HepG2 (cell line): Measurements from ENCODE around the gene MOXD1. TPM values are rescaled to one million over a fixed set of nuclear protein-coding genes. Genes with fewer than 3 reads are reported as not detected.

Experiments used
- ATAC-seq: fragments of 200-7000 bp; cut with Tn5 transposase; 3 replicates; pipeline ENCODE4 v1.9.1; 2020; ENCODE audit warnings: mild to moderate bottlenecking, moderate library complexity
- BruUV-seq: library from RNA; stranded (reverse); fragments of 400-500 nt; replicated peaks from 2 replicates; lab custom pipeline; 2021; lab: Mats Ljungman, UMichigan
- CTCF ChIA-PET: fragments of 300-600 bp; formaldehyde crosslinking; extraction: SDS; loops from one replicate; lab custom pipeline; 2021; ENCODE audit warnings: low total read pairs, inconsistent platforms, low intra/inter-chr PET ratio; lab: Yijun Ruan, JAX
- POLR2A ChIA-PET: fragments of 350-600 bp; sonication (Branson Sonifier 250); formaldehyde crosslinking; loops from one replicate; lab custom pipeline; 2020; ENCODE audit warnings: antibody characterized with exemption, inconsistent platforms; lab: Yijun Ruan, JAX
- DNase-seq: peaks from one replicate; pipeline ENCODE4 v3.0.0-alpha.2; 2015; ENCODE audit warnings: low spot score
- FAIRE-seq: peaks from 3 replicates; lab custom pipeline; 2011; peaks lifted over from hg19 to GRCh38; lab: Jason Lieb, UNC
- H2AFZ ChIP-seq: one replicate; pipeline ENCODE4 v1.6.1; 2011; ENCODE audit warnings: low read length, inconsistent platforms
- H3K27ac ChIP-seq: fragments of 300-600 bp; 3 replicates; pipeline ENCODE4 v1.8.0; 2011; ENCODE audit warnings: mixed run types, mild to moderate bottlenecking, mixed read lengths, low read length, inconsistent platforms; ENCODE audit not compliant: insufficient read depth; ENCODE audit errors: extremely low read length
- H3K27me3 ChIP-seq, 2 experiments: fragments of 200-600 bp in 1 of 2; 2 replicates in 1 of 2; 3 replicates in 1 of 2; pipeline versions ENCODE4 v1.6.0 to v1.8.0; 2011; ENCODE audit warnings: low read length in 2 of 2, mild to moderate bottlenecking in 2 of 2, moderate library complexity in 2 of 2, inconsistent platforms in 1 of 2; ENCODE audit not compliant: insufficient read depth in 2 of 2, control insufficient read depth in 1 of 2
- H3K36me3 ChIP-seq, 2 experiments: fragments of 200-600 bp in 1 of 2; replicated peaks in 1 of 2; 2 replicates in 1 of 2; 3 replicates in 1 of 2; pipeline versions ENCODE4 v1.5.1 to v1.8.0; 2011; ENCODE audit warnings: low read length in 2 of 2, inconsistent platforms in 1 of 2; ENCODE audit not compliant: insufficient read depth in 2 of 2, control insufficient read depth in 1 of 2
- H3K4me1 ChIP-seq: 2 replicates; pipeline ENCODE4 v1.5.1; 2012; ENCODE audit warnings: low read length, inconsistent platforms; ENCODE audit not compliant: insufficient read depth
- H3K4me2 ChIP-seq: 2 replicates; pipeline ENCODE4 v1.6.0; 2011; ENCODE audit warnings: low read depth, low read length, inconsistent platforms
- H3K4me3 ChIP-seq, 3 experiments: fragments of 200-600 bp in 1 of 3; sonication (generic), shearing (Covaris generic) in 1 of 3; replicated peaks in 1 of 3; 2 replicates each; pipeline ENCODE4 v1.5.1; 2011 to 2016; ENCODE audit warnings: low read length in 3 of 3, inconsistent platforms in 2 of 3, low read depth in 2 of 3, mild to moderate bottlenecking in 2 of 3, control low read depth in 1 of 3, mixed read lengths in 1 of 3; ENCODE audit not compliant: insufficient read depth in 1 of 3
- H3K79me2 ChIP-seq: one replicate; pipeline ENCODE4 v1.6.1; 2011; ENCODE audit warnings: low read length, inconsistent platforms; ENCODE audit not compliant: insufficient read depth
- H3K9ac ChIP-seq: 2 replicates; pipeline ENCODE4 v1.6.0; 2011; ENCODE audit warnings: mild to moderate bottlenecking, low read depth, low read length, inconsistent platforms; ENCODE audit not compliant: insufficient read depth
- H3K9me3 ChIP-seq: 2 replicates; pipeline ENCODE4 v1.5.1; 2012; ENCODE audit warnings: mild to moderate bottlenecking, low read length
- H4K20me1 ChIP-seq: 2 replicates; pipeline ENCODE4 v1.6.0; 2011; ENCODE audit warnings: inconsistent platforms, mild to moderate bottlenecking, low read length, moderate library complexity; ENCODE audit not compliant: insufficient read depth
- HHEX ChIP-seq: IDR thresholded peaks from 2 replicates; pipeline ENCODE4 v1.6.1; 2016; ENCODE audit warnings: control low read depth
- WGBS: methylation state at CpG from one replicate; pipeline ENCODE4 v1.1.6; 2017; ENCODE audit warnings: low lambda C conversion rate; 5-methylcytosine and 5-hydroxymethylcytosine counted together
- in situ Hi-C: cut with HindIII; loops from 2 replicates; pipeline ENCODE4 v1.10.0; 2017; ENCODE audit warnings: low pct_unique_long_range_greater_than_20kb; ENCODE audit not compliant: extremely low pct_ligation_motif_present
- intact Hi-C: fragments of 100-400 bp; cut with micrococcal nuclease; formaldehyde crosslinking; loops from one replicate; pipeline ENCODE4 v1.10.0; 2022; ENCODE audit not compliant: unreplicated experiment
- polyA plus RNA-seq, 8 experiments: library from polyadenylated mRNA; depleted of rRNA in 3 of 8; stranded (reverse) in 7 of 8; unstranded in 1 of 8; fragments of >200 nt; fragmentation: Illumina TruSeq in 4 of 8; extraction: Trizol in 4 of 8; gene quantifications; 2 replicates each; pipeline versions ENCODE4 v1.2.1 to v1.2.3, GENCODE V29; 2011 to 2016; ENCODE audit warnings: low read depth in 4 of 8, missing spikeins in 1 of 8, mixed read lengths in 1 of 8; ENCODE audit not compliant: insufficient read depth in 1 of 8
- total RNA-seq, 5 experiments: library from RNA; depleted of rRNA; stranded (reverse); fragments of >200 nt; fragmentation: Illumina TruSeq; extraction: Trizol; gene quantifications; 2 replicates each; pipeline ENCODE4 v1.2.3, GENCODE V29; 2016; ENCODE audit warnings: low read depth in 1 of 5

MOXD1 gene
- total and polyA plus RNA-seq, 2 of the 13 experiments (the other 11 are each of a cell fraction or from before 2014, with no cell fraction given) = 0.03 TPM; not detected in 1

- POLR2A ChIA-PET = no interaction called here
- CTCF ChIA-PET = no interaction called here
Measured at GRCh38 chr6:132246120-132246617, 155.1 kb downstream of the MOXD1 start.

More at GRCh38 chr6:132246120-132246617, 155.1 kb downstream of the MOXD1 start:
- Histone ChIP-seq H3K4me2 (no peak overlapping the region), H2AFZ (no peak overlapping the region), H3K27ac (no peak overlapping the region), H3K79me2 (no peaks in the 10 kb centered on the region), H4K20me1 (no peaks in the 10 kb centered on the region), H3K4me3 (no peak overlapping the region), H3K27me3 (peaks cover 0 to 11% of the 10 kb centered on the region in 2 experiments; a peak in 1 of 5 replicates), H3K9me3 (no peaks in the 10 kb centered on the region), H3K9ac (no peak overlapping the region), H3K36me3 (no peaks in the 10 kb centered on the region), H3K4me1 (no peaks in the 10 kb centered on the region)
- FAIRE-seq = no peak
- WGBS = 0% methylated on average over 2 of the region's 2 CpGs
- ATAC-seq = no peak
- intact Hi-C loops (no loop called here), in situ Hi-C loops (no loop called here)
- no peak for TF ChIP-seq HHEX (CRISPR knock-in tag)
- no TSS peak for BruUV-seq
- no peak for DNase-seq

Other genes starting within 250 kb of the MOXD1 start
- gene STX7, start 111.6 kb upstream of the MOXD1 start, total RNA-seq (2016; rRNA removed; fragmentation: Illumina TruSeq; extraction: Trizol) = 34.7 and 40.6 TPM in 2 replicates
- gene STX7, start 111.6 kb upstream of the MOXD1 start, polyA plus RNA-seq (2011; rRNA removed) = 25.1 and 28.0 TPM in 2 replicates
- not detected in 2 replicates for gene TAAR9, start 136.8 kb upstream of the MOXD1 start, total RNA-seq (2016; rRNA removed; fragmentation: Illumina TruSeq; extraction: Trizol)
- gene TAAR9, start 136.8 kb upstream of the MOXD1 start, polyA plus RNA-seq (2011; rRNA removed) = 0.07 TPM in 1 of 2 replicates, not detected in the other
- gene TAAR8, start 151.2 kb upstream of the MOXD1 start, total RNA-seq (2016; rRNA removed; fragmentation: Illumina TruSeq; extraction: Trizol) = not detected in 2 replicates
- gene TAAR8, start 151.2 kb upstream of the MOXD1 start, polyA plus RNA-seq (2011; rRNA removed) = 0.07 TPM in 1 of 2 replicates, not detected in the other
- gene TAAR6, start 168.8 kb upstream of the MOXD1 start, total RNA-seq (2016; rRNA removed; fragmentation: Illumina TruSeq; extraction: Trizol) = not detected in 2 replicates
- gene TAAR6, start 168.8 kb upstream of the MOXD1 start, polyA plus RNA-seq (2011; rRNA removed) = not detected in 2 replicates
- gene TAAR5, start 188.3 kb upstream of the MOXD1 start, total RNA-seq (2016; rRNA removed; fragmentation: Illumina TruSeq; extraction: Trizol) = not detected in 2 replicates
- gene TAAR5, start 188.3 kb upstream of the MOXD1 start, polyA plus RNA-seq (2011; rRNA removed) = not detected in 2 replicates
- gene TAAR2, start 222.8 kb upstream of the MOXD1 start, total RNA-seq (2016; rRNA removed; fragmentation: Illumina TruSeq; extraction: Trizol) = not detected in 2 replicates
- not detected in 2 replicates for gene TAAR2, start 222.8 kb upstream of the MOXD1 start, polyA plus RNA-seq (2011; rRNA removed)